ENCODE data around the gene GDI1. TPM values are rescaled to one million over a fixed set of nuclear protein-coding genes. Genes with fewer than 3 reads are reported as not detected.
"Not testable (repeated sequence)": the region's sequence is repeated elsewhere in the genome, so short reads cannot be mapped to it uniquely, and the experiment has no call there.

The GDI1 gene
- 27.0 and 43.0 TPM in 2 replicates for total RNA-seq

DNA sequence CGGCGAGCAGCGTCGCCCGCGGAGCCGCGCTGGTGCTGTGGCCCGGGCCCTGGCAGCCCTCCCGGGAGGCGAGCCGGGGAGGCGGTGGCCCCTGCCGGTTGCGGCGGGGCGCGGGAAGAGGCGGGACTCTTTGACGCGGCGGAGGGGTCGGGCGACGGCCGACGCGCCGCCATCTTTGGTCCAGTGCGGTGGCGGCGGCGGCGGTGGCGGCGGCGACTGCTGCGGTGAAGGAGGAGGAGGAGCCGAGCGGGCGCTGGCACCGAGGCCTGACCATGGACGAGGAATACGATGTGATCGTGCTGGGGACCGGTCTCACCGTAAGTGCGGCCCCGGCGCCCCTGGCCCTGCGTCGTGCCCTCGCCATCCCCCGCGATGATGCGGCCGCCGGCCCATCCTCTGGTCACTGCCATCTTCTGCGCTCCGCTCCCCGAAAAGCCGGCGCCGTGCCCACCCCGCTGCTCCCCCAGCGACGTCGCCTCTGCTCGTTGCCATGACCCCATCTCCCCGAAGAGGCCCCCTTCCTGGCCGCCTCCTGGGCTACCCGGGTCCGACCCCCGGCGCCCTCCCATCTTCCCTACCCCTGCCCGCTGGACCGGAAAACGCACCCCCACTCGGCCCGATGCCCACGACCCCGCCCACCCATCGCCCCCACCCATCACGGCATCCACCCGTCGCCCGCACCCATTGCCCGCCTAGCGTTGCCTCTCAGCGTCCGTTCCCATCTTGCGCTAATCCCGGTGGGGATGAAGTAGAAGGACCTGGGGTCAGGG is at the start of gene GDI1:
Gene GDI1 (plus strand): TSS at position 172 of the 770 bp plus-strand sequence. CDS start 101 bp downstream, at position 273.
- peak in 1 of 2 donors; percentile 55 for DNase-seq (ENCODE audit: low read depth in 2 of 2)

DNA sequence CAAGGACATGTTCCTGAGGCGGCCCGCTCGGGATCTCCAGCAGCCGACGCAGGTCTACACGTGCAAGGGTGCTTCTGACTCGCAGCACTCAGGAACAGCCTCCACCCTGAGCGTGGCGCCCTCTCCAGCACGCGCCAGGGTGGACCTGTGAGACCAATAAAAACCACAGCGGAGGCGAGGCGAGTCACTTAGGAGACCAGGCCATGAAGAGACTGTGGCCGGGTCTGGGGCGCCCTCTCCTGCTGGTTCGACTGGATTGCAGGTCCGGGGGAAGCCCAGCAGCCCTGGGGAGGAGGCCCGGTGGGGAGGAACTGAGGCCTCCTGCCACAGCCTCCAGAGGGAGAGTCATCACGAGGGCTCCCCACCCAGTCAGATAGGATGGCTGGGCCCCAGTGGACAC is 48.9 kb upstream of the GDI1 start:
- DNase-seq (ENCODE audit: low read depth in 2 of 2): not testable (repeated sequence)

DNA sequence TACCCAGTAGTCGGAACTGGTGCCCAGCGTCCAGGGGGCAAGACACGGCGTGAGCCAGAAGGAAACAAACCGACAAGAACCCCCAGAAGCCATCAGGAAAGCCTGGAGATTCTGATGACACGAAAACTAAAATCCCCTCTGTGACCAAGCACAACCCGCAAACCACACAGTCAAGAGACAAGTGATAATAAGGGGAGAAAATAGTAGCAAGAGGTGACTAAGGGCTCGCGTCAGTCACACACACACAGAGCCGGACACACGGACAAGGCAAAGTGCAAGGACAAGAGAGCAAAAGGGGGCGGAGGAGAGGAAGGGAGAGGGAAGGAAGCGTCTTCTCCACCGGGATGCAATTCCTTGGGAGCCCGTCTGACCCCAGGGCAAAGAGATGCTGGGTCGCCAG is 48.3 kb upstream of the GDI1 start:
- not testable (repeated sequence) for DNase-seq (ENCODE audit: low read depth in 2 of 2)

DNA sequence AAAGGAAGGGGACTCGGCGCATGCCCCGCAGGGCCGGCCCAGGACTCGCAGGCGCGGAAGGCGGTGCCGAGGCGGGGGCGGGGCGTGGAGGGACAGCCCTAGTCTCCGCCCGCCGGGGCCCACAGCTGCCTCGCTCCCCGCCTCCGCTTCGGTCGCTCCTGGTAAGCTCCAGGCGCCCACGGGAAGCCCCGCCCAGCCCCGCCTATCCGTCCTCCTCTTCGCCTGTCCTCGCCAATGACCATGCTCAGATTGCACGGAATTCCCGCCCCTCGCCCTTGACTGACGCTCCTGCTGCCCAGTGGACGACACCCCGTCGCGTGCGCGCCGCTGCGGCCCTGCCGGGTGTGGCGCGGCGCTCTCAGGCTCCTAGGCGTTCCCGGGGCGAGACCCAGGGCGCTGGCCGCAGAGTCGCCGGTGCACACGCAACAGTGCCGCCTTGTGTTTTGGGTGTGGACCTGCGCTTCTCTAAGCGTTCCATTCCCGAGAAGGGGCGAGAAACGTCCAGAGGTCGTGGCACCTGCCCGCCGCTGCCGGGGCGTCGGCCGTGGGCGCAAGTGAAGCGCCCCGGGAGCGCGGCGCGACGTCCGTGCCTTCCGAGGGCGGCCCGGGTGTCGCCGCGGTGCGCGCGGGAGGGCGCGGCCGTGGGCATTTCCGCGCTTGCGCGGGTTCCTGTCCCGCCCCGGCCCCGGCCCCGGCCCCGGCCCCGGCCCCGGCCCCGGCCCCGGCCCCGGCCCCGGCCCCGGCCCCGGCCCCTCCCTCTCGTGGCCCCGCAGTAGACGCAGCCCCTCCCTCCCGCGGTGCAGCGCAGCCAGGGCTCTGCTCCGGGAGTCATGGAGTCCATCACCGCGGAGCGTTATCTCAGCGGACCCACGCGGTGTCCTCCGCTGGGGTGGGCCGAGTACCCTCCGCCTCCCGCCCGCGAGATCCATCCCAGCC is 46.9 kb upstream of the GDI1 start:
- DNase-seq (ENCODE audit: low read depth in 2 of 2): not testable (repeated sequence)

DNA sequence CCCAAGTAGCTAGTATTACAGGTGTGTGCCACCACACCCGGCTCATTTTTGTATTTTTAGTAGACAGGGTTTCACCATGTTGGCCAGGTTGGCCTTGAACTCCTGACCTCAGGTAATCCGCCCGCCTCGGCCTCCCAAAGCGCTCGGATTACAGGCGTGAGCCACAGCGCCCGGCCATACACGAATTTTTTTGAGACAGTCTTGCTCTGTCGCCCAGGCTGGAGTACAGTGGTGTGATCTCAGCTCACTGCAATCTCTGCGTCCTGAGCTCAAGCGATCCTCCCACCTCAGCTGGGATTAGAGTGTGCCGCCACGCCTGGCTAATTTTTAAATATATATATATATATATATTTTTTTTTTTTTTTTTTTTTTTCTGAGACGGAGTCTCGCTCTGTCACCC is 40.6 kb upstream of the GDI1 start:
- DNase-seq (ENCODE audit: low read depth in 2 of 2): not testable (repeated sequence)

DNA sequence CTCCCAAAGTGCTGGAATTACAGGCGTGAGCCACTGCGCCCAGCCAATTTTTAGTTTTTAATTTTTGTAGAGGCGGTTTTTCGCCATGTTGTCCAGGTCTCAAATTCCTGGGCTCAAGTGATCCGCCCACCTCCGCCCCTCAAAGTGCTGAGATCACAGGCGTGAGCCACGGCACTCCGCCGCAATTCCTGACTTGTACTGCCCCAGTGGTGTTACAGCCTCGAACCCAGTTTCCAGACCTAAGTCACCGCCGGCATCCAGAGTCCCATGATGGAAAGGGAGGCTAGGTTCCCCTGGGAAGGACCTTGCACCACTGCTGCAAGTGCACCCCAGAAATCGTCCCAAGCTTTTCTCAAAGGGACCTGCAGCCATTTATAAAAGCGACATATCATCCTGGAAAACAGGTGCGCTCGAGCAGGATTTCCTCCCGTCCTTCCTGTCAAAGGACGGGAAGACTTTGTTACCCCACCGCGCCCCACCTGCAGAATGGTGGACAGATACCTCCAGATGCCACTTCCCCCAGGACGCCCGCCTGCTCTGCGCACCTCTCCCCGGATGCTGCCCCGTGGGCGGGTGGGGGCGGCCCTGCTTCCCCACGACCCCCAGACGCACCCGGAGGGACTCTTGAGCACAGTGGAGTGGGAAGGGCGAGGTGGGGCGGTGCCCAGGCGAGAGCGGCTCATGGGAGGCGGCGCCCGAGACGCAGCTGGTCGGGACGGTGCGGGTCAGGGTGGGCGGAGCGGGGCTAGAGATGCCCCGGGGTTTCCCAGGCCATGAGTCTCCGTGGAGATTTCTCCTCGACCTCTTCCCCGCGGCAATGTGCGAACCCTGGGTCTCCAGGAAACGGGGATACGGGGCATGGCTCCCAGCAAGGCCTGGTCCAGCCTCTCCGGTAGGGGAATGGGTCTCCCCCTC is 39.7 kb upstream of the GDI1 start:
- DNase-seq (ENCODE audit: low read depth in 2 of 2): peak in 1 of 2 donors; percentile 79

DNA sequence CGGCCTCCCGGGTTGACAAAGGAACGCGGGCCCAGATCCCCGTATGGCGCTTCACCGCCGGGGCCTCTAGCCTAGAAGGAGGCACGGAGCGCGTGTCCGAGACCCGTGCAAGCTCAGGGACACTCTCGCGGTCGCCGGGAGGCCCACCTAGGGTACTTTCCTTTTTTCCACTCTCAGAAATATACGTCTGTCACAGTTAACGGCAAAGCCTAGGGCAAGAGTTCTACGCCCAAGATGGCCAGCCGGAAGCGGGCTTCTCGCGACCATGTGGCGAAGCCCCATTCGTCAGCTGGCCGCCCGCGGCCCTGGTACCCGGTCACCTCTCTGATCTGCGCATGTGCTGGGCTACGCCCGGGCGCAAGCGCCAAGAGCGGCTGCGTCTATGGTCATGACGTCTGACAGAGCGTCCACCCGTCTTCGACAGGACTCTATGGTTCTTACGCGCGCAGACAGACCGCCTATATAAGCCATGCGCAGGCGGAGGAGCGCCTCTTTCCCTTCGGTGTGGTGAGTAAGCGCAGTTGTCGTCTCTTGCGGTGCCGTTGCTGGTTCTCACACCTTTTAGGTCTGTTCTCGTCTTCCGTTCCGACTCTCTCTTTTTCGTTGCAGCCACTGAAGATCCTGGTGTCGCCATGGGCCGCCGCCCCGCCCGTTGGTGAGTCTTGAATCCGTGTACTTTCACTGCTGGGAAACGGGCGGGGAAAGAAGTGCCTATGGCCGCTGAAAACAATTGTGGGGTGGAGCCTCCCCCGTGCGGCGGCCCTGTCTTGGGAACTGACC is 38.9 kb upstream of the GDI1 start, which contains the start of gene RPL10:
Gene RPL10 (plus strand): TSS at position 490 of the 780 bp plus-strand sequence. CDS start 143 bp downstream, at position 633.
- DNase-seq (ENCODE audit: low read depth in 2 of 2): peak; percentile 95 to 97

DNA sequence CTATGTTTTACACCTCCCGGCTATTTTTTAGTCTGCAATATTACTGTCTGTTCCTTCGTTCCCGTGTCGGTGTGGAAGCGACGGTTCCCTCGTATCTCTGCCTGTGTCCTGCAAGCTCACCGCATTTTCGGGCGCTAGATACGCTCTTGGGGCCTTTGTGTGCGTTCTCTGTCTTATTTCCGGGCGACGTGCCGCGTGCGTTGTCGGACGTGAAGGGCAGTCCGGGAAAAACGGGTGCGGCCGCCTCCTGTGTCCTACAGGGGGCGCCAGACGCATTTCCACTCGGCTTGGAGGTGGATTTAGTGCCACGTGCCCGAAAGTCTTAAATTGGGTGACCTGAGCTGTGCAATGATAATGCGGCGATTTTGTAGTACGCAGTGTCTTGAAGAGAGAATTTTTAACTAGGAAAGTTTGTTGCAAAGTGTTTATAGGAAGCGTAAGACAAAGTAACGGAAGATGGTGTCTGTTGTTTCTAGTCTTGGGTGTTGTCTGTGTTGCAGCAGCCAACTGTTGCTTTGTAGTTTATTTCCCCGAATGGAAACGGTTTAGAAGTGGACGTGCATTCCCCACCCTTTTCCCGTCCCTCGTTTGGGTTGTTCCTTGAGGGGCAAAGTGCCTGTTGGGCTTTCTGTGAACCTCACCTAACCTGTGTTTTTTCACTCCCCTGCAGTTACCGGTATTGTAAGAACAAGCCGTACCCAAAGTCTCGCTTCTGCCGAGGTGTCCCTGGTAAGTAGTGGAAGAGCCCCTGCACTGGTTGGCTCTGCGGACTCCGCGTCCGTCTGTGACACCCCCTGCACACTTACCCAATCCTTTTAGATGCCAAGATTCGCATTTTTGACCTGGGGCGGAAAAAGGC is 38.1 kb upstream of the GDI1 start:
- peak; percentile 60 to 86 for DNase-seq (ENCODE audit: low read depth in 2 of 2)

DNA sequence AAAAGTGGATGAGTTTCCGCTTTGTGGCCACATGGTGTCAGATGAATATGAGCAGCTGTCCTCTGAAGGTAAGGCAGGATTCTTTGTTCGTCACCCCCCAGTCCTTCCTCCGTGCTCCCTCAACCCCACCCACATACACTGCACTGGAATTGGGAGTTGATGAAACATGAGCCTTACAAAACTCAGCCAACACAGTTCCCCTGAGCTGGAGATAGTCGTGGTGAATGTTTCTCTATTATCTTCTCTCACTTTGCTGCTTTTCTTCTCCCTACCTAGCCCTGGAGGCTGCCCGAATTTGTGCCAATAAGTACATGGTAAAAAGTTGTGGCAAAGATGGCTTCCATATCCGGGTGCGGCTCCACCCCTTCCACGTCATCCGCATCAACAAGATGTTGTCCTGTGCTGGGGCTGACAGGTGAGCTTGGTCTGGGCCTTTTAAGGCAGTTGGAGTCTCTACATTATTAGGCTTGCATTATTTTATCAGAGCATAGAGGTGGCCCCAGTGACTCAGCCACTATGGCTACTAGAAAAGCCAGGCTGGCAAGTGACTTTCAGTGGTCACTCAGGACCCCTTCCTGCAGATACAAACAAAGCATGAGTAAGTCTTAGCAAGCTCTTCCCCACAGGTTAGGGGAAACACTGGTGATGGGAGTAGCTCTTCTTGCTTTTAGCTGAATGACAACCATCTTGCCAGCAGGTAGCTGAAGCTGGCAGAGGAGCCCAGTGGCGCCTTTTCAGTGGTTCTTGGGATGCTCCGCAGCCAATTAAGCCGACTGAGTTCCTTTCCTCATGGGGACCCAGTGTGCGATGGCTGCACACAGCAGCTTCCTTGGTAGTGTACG is 37.2 kb upstream of the GDI1 start:
- DNase-seq (ENCODE audit: low read depth in 2 of 2): no peak

DNA sequence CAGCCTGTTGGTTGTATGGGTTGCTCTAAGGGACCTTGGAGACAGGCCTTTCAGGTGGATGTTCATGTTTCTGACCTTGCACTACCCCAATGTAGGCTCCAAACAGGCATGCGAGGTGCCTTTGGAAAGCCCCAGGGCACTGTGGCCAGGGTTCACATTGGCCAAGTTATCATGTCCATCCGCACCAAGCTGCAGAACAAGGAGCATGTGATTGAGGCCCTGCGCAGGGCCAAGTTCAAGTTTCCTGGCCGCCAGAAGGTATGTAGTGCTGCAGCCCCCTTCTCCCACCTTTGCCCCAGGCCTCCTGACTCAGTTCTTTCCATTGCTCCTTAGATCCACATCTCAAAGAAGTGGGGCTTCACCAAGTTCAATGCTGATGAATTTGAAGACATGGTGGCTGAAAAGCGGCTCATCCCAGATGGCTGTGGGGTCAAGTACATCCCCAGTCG is 36.6 kb upstream of the GDI1 start:
- DNase-seq (ENCODE audit: low read depth in 2 of 2): not testable (repeated sequence)

DNA sequence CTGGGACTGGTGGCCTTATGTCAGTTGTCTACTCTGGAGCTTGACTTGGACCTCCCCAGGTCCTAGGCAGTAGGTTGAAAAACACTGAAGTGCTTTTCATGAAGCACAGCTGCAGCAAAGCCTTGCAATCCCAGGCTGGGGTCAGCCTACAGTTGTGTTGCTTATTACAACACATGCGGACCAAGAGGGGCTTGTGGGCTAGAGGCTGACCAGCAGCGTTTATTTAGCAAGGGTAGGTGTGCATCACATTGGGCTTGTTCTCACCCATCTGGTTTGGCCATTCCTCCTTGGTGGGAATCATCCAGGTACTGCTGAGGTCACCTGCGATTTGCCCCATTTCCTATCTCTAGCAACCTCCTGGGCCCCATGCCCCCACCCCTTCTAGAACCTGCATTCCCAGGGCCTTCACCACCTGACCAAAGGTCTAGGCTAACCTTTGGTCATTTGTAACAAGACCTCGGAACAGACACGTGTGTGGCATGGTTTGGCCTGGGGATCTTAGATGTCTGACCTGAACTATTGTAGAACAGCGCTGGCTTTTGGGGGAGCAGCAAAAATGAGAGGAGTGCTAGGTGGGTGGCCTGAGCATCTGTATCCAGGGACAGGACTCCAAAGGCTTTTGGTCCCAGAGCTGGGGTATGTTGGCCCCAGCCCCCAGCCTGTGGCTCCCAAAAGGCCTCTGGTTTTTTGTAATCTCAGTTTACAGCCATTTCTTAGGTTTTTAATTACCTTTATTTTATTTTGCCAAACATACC is 35.7 kb upstream of the GDI1 start:
- no peak for DNase-seq (ENCODE audit: low read depth in 2 of 2)

DNA sequence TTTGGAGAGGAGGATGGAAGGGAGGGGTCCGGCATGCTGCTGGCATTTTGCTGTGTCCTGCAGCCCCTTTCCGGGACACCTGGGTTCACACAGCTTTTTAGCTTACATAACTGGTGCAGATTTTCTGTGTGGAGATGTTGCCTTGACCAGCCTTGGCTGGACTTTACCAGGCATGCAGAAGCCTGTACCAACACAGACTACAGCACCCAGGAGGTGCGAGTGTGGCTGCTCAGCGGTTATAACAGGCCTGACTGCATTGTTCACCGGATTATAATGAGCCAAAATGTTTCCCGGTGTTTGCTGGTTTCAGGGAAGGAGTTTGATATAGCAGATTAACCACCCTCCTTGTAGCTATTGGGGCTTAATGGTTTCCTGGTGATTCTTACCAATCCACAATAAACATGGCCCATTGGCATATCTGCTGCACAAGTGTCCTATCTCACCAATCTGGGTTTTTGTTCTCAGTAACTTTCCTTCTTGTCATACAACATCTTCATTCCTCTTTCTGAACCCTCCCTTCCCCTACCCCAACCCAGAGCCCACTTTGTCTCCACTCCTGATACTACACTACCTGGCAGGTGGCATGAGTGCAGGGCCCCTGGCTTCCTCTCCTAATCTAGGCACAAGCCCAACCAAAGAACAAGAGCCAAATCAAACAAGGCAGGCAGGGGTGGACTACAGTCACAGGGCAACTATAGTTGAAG is 34.9 kb upstream of the GDI1 start:
- DNase-seq (ENCODE audit: low read depth in 2 of 2): no peak

DNA sequence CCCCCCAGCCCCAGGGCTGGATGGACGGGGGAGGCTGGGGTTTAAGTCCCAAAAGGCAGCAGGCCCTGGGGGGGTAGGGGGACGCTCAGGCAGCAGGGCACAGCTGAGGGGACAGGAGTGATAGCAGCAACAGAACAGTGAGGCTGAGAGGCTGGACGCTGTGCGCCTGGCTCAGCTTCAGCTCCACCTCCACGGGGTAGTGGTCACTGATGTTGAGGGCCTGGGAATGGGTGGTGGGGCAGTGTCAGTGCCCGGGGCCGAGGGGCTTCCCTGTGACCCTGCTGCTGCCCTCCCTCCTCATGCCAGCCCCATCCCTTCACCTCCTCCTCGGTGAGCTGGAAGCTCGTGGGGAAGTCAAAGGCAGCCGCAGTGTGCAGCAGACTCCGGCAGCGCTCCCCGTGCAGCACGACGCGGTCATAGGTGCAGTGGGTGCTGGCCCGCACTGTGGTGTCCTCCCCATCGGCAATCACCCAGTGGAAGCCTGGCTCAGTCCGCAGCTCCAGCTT is 34.3 kb upstream of the GDI1 start:
- no peak for DNase-seq (ENCODE audit: low read depth in 2 of 2)

DNA sequence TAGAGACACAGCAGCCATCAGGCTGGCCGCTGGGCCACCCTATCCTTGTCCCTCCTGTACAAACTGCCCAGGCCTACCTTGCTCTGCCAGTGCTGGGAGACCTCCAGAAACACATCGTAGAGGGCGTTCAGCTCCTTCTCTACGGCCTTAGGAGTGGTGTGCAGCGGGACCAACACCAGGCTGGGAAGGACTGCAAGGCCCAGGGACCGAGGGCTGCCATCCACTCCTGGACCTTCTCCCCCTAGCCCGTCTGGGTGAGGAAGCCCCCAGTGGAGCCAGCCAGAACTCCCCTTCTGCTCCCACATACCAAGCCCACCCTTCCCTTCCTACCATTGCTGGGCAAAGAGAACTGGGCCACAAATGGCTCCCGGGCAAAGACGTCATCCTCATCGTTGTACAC is 33.8 kb upstream of the GDI1 start:
- no peak for DNase-seq (ENCODE audit: low read depth in 2 of 2)

DNA sequence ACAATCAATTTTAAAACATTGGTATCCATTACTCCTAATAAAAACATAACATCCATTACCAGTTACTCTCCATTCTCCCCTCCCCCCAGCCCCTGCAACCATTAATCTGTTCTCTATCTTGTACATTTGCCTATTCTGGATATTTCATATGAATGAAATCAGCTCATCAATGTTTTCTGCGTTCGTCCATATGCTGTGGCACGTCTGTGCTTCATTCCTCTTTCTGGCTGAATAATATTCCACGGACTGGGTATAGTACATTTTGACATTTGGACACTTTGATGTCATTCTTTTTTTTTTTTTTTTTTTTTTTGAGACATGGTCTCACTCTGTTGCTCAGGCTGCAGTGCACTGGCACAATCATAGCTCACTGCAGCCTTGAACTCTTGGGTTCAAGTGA is 33.1 kb upstream of the GDI1 start:
- DNase-seq (ENCODE audit: low read depth in 2 of 2): no peak

DNA sequence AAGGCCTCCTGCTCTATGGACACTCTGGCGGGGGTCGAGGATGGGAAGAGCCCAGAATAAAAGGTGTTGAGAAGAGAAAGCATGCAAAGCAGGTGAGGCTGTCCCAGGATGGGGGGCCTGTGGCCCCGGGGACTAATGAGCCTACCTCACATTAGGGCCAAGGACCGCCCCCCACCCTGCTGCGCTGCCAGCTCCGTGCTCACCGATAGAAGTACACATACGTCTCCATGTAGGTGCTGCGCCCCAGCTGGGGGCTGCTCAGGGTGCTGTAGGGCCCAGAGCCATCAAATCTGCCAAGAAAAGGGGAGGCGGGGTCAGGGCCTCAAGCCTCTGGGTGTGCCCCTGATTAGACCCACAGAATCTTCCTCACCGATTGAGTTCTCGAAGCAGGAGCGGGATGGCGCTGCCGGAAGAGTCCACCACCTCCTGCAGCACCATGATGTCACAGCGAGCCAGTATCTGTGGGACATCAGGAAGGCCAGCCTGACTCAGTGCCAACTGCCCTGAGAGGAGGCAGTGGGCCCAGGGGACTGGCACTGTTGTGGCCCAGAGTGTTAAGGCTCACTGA is 32.2 kb upstream of the GDI1 start:
- no peak for DNase-seq (ENCODE audit: low read depth in 2 of 2)
